GM12875 (cell line): ENCODE measurements around the gene RNF123.

Source experiments
- H3K4me3 ChIP-seq: one replicate; pipeline ENCODE4 v1.5.1; 2011; ENCODE audit warnings: low read depth, low read length, control low read depth
- CTCF ChIP-seq: IDR thresholded peaks from 2 replicates; pipeline ENCODE4 v1.5.1; 2011; ENCODE audit warnings: low read depth, mild to moderate bottlenecking, control low read depth, inconsistent platforms, low read length, moderate library complexity, borderline replicate concordance; ENCODE audit not compliant: insufficient read depth

Gene RNF123

GRCh38 chr3:49647741-49648140 is 41.6 kb upstream of the RNF123 start:
- H3K4me3 ChIP-seq = no peak overlapping the region
- no peak for TF ChIP-seq CTCF

- H3K4me3 ChIP-seq = no peak overlapping the region
- TF ChIP-seq CTCF = no peak
These were observed 40.9 kb upstream of the RNF123 start for GRCh38 chr3:49648354-49649019.

- H3K4me3 ChIP-seq = no peak overlapping the region
- TF ChIP-seq CTCF = no peak
These were observed 39.8 kb upstream of the RNF123 start for GRCh38 chr3:49649576-49649975.

GRCh38 chr3:49650177-49650576 is 39.2 kb upstream of the RNF123 start:
- no peak for TF ChIP-seq CTCF
- no peak overlapping the region for H3K4me3 ChIP-seq

GRCh38 chr3:49650637-49651036 is 38.7 kb upstream of the RNF123 start:
- no peak for TF ChIP-seq CTCF
- H3K4me3 ChIP-seq = no peak overlapping the region

GRCh38 chr3:49652218-49652902 is 37.0 kb upstream of the RNF123 start:
- no peak for TF ChIP-seq CTCF
- no peak overlapping the region for H3K4me3 ChIP-seq

GRCh38 chr3:49652903-49653415 is 36.4 kb upstream of the RNF123 start:
- no peak for TF ChIP-seq CTCF
- H3K4me3 ChIP-seq = no peak overlapping the region
